HG03460 (cell line): Measurements from ENCODE around the gene ARHGEF12.

ENCODE experiments used
- ATAC-seq: cut with Tn5 transposase; IDR thresholded peaks from one replicate; pipeline ENCODE4 v1.9.1; 2021; ENCODE audit not compliant: unreplicated experiment

ARHGEF12 gene

DNA sequence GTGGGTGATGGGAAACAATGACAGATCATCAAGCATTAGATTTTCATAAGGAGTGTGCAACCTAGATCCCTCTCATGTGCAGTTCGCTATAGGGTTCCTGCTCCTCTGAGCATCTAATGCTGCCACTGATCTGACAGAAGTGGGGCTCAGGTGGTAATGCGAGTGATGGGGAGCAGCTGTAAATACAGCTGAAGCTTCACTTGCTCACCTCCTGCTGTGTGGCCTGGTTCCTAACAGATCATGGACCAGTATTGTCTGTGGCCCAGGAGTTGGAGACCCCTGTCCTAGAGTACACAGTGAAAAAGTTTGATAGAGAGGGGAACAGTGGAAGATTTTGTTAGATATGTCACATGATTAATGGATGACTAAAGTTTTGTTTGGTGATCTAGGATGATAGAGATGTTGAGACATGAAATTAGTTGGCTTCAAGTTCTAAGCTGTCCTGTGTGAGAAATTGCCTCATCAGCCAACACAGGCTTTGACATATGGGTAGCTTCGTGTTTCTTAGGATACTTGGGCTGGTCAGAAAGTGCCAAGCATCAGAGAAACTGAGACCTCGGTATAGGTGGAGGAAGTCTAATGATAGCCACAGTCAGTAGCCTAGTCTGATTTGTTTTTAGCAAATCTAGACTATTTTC is 47.4 kb downstream of the ARHGEF12 start:
- ATAC-seq: no peak

GRCh38 chr11:120384476-120384875 is 48.3 kb downstream of the ARHGEF12 start:
- no peak for ATAC-seq

GRCh38 chr11:120385110-120385509 is 48.9 kb downstream of the ARHGEF12 start:
- ATAC-seq: no peak

- no peak for ATAC-seq
Measured at GRCh38 chr11:120385655-120386054, 49.4 kb downstream of the ARHGEF12 start.

GRCh38 chr11:120386318-120386717 is 50.1 kb downstream of the ARHGEF12 start:
- ATAC-seq: no peak

- ATAC-seq: no peak
Measured at GRCh38 chr11:120386774-120387371, 50.7 kb downstream of the ARHGEF12 start.

GRCh38 chr11:120388261-120388660 is 52.0 kb downstream of the ARHGEF12 start:
- ATAC-seq: no peak

DNA sequence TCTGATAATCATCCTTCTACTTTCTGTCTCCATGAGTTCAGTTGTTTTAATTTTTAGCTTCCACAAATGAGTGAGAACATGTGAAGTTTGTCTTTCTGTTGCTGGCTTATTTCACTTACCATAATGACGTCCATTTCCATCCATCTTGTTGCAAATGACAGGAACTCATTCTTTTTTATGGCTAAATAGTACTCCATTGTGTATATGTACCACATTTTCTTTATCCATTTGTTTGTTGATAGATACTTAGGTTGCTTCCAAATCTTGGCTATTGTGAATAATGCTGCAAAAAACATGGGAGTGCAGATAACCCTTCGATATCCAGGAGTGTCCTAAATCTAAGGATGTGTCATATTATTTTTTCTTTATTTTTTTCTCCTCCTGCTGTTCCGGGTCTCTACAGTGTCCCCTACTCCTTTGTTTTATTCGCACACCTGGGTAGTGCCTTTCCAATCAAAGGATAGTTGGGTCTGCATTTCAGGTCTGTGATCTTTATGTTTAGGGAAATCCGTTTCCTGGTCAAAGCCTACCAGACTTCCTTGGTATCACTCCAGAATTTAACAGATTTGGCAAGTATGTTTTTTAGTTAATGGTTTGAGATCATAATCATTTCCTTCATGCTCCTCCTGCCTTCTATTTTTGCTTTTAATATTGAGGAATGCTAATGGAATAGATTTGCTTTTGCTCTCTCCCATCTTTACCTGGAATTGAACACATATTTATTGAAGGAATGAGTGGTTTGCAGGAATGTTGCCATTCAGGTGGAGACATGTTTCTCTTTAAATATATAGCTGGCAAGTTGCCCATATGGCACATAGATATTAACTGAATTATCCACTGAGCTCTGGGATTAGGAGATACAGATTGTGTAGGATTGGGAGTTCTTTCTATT is 53.7 kb downstream of the ARHGEF12 start:
- no peak for ATAC-seq

DNA sequence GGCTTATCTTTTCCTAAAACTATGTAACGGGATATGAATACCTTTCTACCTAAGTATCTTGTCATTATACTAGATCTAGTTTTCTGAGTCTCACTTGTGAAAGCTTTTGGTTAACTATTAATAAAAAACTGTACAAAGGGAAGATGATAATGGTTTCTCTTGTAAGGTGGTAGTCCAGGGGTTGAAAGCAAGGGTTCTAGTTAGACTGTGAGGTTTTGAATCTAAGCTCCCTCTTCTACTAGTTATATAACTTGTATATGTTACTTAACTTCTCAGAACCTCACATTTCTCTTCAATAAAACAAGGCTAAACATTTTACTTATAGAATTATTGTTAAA is 54.3 kb downstream of the ARHGEF12 start:
- ATAC-seq: no peak

- no peak for ATAC-seq
Measured at GRCh38 chr11:120391292-120391691, 55.1 kb downstream of the ARHGEF12 start.

GRCh38 chr11:120391854-120392253 is 55.6 kb downstream of the ARHGEF12 start:
- ATAC-seq: no peak

DNA sequence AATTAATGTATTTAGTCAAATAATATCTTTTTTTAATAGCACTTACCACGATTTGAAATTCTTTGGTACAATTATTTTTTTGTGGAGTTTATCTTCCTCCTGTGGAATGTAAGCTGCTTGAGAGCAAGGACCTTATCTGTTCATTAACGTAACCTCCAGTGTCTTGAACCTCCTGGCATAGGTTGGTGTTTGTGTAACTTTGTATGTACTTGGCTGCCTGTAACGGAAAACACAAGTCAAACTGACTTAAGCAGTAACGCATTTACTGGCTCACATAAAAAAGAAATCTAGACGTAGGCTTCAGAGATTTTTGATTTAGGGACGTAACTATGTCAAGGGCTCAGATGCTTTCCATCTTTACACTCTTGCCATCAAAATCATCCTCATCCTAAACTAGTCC is 56.1 kb downstream of the ARHGEF12 start:
- ATAC-seq: no peak

DNA sequence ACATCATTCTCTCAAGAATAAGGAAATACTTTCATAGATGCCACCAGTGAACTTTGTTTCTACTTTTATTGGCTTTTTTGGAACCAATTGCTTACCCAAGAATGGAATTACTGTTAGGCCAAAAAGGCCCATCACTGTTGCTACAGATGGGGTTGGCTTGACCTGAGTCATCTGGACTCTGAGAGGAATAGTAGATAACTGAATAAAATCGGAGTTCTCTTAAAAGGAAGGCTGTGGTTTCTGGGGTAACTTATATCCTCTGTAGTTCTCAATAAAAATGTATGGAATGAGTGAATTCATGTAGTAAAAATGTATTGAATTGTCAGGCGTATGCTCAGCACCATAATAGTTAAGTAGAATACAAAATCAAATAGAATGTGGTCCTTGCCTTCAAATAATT is 56.6 kb downstream of the ARHGEF12 start:
- ATAC-seq: no peak

- ATAC-seq: no peak
Measured at GRCh38 chr11:120394119-120394518, 57.9 kb downstream of the ARHGEF12 start.

- no peak for ATAC-seq
Measured at GRCh38 chr11:120395778-120396177, 59.6 kb downstream of the ARHGEF12 start.

GRCh38 chr11:120398132-120398531 is 61.9 kb downstream of the ARHGEF12 start:
- no peak for ATAC-seq

DNA sequence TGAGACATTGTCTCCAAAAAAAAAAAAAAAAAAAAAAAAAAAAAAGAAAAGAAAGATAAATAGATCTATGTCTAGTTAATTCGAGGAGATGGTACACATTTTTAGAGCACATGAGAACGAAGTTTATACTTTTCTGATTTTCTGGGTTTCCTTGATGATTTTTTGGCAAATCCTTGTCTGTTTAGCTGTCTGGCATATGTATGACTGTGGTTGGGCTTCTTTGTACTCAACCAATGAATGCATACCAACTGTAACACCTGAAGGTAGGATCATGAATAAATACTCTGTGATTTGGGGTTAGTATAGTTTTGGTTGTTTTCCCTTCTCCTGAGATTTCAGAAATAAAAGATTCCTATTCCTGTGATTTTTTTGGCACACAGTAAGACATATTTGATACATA is 63.1 kb downstream of the ARHGEF12 start:
- ATAC-seq: no peak

DNA sequence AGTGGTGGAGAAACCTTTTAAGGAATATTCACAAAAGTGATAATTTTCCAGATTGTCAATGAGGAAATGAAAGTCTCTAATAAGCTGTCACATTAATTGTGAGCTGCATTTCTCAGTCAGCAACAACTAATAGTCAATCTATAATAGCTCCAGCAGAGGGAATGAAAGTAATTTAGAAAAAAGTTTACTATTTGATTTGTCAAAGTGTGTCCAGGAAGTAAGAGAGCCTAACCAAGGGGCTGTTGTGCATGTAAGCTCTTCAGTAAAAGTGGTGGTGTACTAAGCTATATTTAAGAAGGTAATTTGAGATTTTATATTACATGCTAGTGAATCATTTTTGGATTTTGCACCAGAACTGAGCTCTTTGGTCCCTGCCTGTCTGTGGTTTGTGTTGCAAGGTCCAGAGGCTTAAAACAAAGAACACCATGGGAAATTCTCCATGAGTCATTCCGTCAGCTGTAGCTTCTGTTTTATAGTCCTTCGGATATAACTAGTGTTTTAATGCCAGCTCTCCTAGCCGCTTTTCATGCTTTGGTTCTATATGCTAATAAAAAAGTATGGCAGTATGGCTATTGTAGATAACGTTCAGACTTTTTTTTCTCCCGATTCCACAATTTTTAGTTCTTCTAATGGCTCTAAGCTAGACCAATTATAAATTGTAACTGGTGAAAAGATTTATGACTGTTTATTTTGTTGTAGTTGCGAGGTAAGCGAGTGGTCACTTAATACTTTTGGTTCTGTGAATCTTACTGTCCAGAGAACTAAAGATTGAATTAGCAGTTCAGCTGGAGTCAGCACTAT is 64.6 kb downstream of the ARHGEF12 start:
- no peak for ATAC-seq

DNA sequence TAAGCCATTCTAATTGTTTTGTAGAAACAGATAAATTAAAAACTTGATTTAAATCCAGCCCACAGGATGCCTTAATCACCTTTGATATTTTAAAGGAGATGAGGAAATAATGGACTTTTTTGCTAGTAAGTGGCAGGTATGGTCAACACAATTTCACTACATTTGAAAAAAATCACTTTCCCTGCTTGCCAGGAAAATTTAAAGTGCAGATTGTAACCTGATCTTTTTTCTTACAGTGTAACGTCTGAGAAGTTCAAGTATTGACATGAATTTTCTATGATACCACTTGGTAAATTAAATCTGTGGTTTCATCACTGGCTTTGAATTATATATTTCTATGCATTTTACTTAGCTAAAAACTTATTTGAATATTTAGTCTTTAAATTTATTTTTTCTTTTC is 65.3 kb downstream of the ARHGEF12 start:
- ATAC-seq: no peak

DNA sequence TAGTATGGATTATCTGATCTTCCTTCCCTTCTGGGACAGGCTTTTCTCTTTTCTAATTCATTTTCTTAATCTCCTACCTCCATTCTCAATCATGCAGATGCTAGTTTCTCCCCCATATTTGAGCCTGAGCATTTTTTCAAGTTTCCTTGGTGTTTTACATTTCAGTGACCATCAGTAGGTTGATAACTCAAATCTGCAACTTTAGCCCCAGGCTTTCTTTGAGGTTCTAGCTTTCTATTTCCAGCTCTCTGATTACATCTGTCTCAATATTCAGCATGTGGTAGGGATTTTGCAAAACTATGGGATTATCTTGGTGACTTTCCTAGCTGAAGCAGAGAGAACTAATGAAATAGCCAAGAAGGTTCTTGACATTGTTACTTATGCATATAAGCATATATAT is 67.8 kb downstream of the ARHGEF12 start:
- no peak for ATAC-seq

DNA sequence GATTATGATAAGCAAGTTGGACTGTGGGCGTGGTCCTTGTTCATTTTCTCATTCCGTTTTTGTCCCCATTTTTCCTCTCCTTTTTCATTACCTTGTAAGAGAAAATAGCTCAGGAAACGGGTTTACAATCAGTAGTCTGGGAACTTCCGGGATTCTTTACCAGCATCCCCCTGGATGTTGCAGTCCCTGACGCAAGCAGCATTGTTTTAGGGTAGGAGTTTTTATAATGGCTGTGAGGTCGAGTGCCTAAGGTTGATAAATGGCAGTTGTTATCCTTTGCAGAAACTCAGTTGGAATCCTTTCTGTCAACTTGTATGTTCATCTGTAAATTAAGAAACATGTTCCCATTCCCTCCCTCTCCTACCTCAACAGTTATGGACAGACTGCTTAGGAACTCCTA is 68.3 kb downstream of the ARHGEF12 start:
- ATAC-seq: no peak
